GM12875 (cell line): ENCODE measurements around the gene GNB3.

ENCODE experiments used
- H3K4me3 ChIP-seq: one replicate; pipeline ENCODE4 v1.5.1; 2011; ENCODE audit warnings: low read depth, low read length, control low read depth
- CTCF ChIP-seq: IDR thresholded peaks from 2 replicates; pipeline ENCODE4 v1.5.1; 2011; ENCODE audit warnings: low read depth, mild to moderate bottlenecking, control low read depth, inconsistent platforms, low read length, moderate library complexity, borderline replicate concordance; ENCODE audit not compliant: insufficient read depth

The GNB3 gene

GRCh38 chr12:6846316-6846869, 5.7 kb downstream of the GNB3 start:
- TF ChIP-seq CTCF: no peak
- H3K4me3 ChIP-seq: no peak overlapping the region

- no peak for TF ChIP-seq CTCF
- no peak overlapping the region for H3K4me3 ChIP-seq
Observed at GRCh38 chr12:6847676-6848075, 7.0 kb downstream of the GNB3 start.

- TF ChIP-seq CTCF: no peak
- no peak overlapping the region for H3K4me3 ChIP-seq
Observed at GRCh38 chr12:6849427-6849826, 8.7 kb downstream of the GNB3 start.

- peak overlapping the region; percentile 86 for H3K4me3 ChIP-seq
- no peak for TF ChIP-seq CTCF
Observed at GRCh38 chr12:6849976-6850560, 9.3 kb downstream of the GNB3 start.

GRCh38 chr12:6850796-6851152, 10.0 kb downstream of the GNB3 start:
- TF ChIP-seq CTCF: no peak
- peak overlapping the region; percentile 86 for H3K4me3 ChIP-seq

GRCh38 chr12:6851153-6851920, 10.6 kb downstream of the GNB3 start, which contains the start of gene CDCA3:
Gene CDCA3 (minus strand): TSS chr12:6851286. CDS start chr12:6850952, 334 bp downstream.
- no peak for TF ChIP-seq CTCF
- H3K4me3 ChIP-seq: peak within 1 kb of the TSS; percentile 86
